SK-N-SH (cell line): ENCODE measurements around the gene GPR183.

ENCODE experiments used
- CTCF ChIP-seq: fragments of 200-600 bp; sonication (generic); IDR thresholded peaks from 2 replicates; pipeline ENCODE4 v1.6.1; 2017; ENCODE audit warnings: antibody characterized with exemption, mild to moderate bottlenecking, moderate library complexity
- GATA2 ChIP-seq: sonication (generic); formaldehyde crosslinking; IDR thresholded peaks from 2 replicates; pipeline ENCODE4 v1.5.0; 2020; ENCODE audit warnings: mild to moderate bottlenecking, missing genetic modification reagents
- POLR2AphosphoS5 ChIP-seq: IDR thresholded peaks from 2 replicates; pipeline ENCODE4 v1.6.1; 2012; ENCODE audit warnings: low read depth, low read length
- RAD21 ChIP-seq: IDR thresholded peaks from 2 replicates; pipeline ENCODE4 v1.6.1; 2012; ENCODE audit warnings: mild to moderate bottlenecking, low read length
- SMC3 ChIP-seq: IDR thresholded peaks from 2 replicates; pipeline ENCODE4 v1.6.1; 2012; ENCODE audit warnings: low read depth, low read length, improper control_type of control experiment

- TF ChIP-seq SMC3 (no peak), CTCF (no peak), GATA2 (CRISPR knock-in tag) (no peak), RAD21 (no peak), POLR2AphosphoS5 (no peak)
Observed at GRCh38 chr13:99268822-99269221, 38.4 kb downstream of the GPR183 start.
